IMR-90 (cell line): ENCODE data around the gene GRK2. TPM values are rescaled to one million over a fixed set of nuclear protein-coding genes. Genes with fewer than 3 reads are reported as not detected.

Source experiments
- ATAC-seq: fragments of 200-7000 bp; cut with Tn5 transposase; 2 replicates; pipeline ENCODE4 v1.9.1; 2020; ENCODE audit warnings: low read depth, mild to moderate bottlenecking, moderate library complexity
- BruUV-seq: library from RNA; stranded (reverse); fragments of 400-500 nt; replicated peaks from 2 replicates; lab custom pipeline; 2021; lab: Mats Ljungman, UMichigan
- CTCF ChIA-PET: fragments of 300-600 bp; formaldehyde crosslinking; extraction: SDS; loops from one replicate; lab custom pipeline; 2021; ENCODE audit warnings: antibody characterized with exemption; lab: Yijun Ruan, JAX
- POLR2A ChIA-PET: fragments of 300-600 bp; sonication (Branson Sonifier 250); formaldehyde crosslinking; loops from one replicate; lab custom pipeline; 2022; ENCODE audit warnings: antibody characterized with exemption; ENCODE audit not compliant: unreplicated experiment; lab: Charles Lee
- DNase-seq: peaks from one replicate; pipeline ENCODE4 v3.0.0; 2013
- H2AFZ ChIP-seq: replicated peaks from 2 replicates; pipeline ENCODE3; 2013; ENCODE audit warnings: low read length, mild to moderate bottlenecking; ENCODE audit not compliant: poor library complexity
- H2AK5ac ChIP-seq: 2 replicates; pipeline ENCODE4 v1.6.1; 2013; ENCODE audit warnings: low read depth, low read length, inconsistent platforms
- H2AK9ac ChIP-seq: replicated peaks from 2 replicates; pipeline ENCODE3; 2013; ENCODE audit warnings: mild to moderate bottlenecking, low read depth, low read length, moderate library complexity; ENCODE audit not compliant: poor library complexity
- H2BK120ac ChIP-seq: 2 replicates; pipeline ENCODE4 v1.6.1; 2013; ENCODE audit warnings: low read depth, low read length, inconsistent platforms
- H2BK15ac ChIP-seq: 3 replicates; pipeline ENCODE4 v1.6.1; 2013; ENCODE audit warnings: low read depth, low read length, inconsistent platforms
- H2BK20ac ChIP-seq: 2 replicates; pipeline ENCODE4 v1.6.1; 2013; ENCODE audit warnings: low read depth, mild to moderate bottlenecking, inconsistent platforms, low read length, moderate library complexity
- H2BK5ac ChIP-seq: 2 replicates; pipeline ENCODE4 v1.6.1; 2013; ENCODE audit warnings: mild to moderate bottlenecking, low read depth, low read length, inconsistent platforms; ENCODE audit not compliant: poor library complexity, severe bottlenecking
- H3K14ac ChIP-seq: replicated peaks from 2 replicates; pipeline ENCODE4 v1.6.1; 2013; ENCODE audit warnings: low read depth, low read length, inconsistent platforms
- H3K18ac ChIP-seq: 2 replicates; pipeline ENCODE4 v1.6.1; 2013; ENCODE audit warnings: low read depth, low read length, control low read depth
- H3K23ac ChIP-seq: 2 replicates; pipeline ENCODE4 v1.6.1; 2013; ENCODE audit warnings: low read depth, low read length, inconsistent platforms
- H3K27ac ChIP-seq: 2 replicates; pipeline ENCODE4 v1.5.1; 2013; ENCODE audit warnings: mild to moderate bottlenecking, control low read depth, low read length; ENCODE audit not compliant: insufficient read depth
- H3K27me3 ChIP-seq: 2 replicates; pipeline ENCODE4 v1.6.1; 2013; ENCODE audit warnings: low read length; ENCODE audit not compliant: control insufficient read depth, insufficient read depth
- H3K36me3 ChIP-seq: 2 replicates; pipeline ENCODE4 v1.6.1; 2013; ENCODE audit warnings: low read length, mixed read lengths; ENCODE audit not compliant: control insufficient read depth, insufficient read depth
- H3K4ac ChIP-seq: 2 replicates; pipeline ENCODE4 v1.6.1; 2013; ENCODE audit warnings: low read depth, low read length, inconsistent platforms
- H3K4me1 ChIP-seq: 2 replicates; pipeline ENCODE4 v1.6.1; 2013; ENCODE audit warnings: low read length, mixed read lengths; ENCODE audit not compliant: control insufficient read depth, insufficient read depth
- H3K4me2 ChIP-seq: 2 replicates; pipeline ENCODE4 v1.6.1; 2013; ENCODE audit warnings: low read depth, mild to moderate bottlenecking, control low read depth, low read length, moderate library complexity
- H3K4me3 ChIP-seq: 2 replicates; pipeline ENCODE4 v1.5.1; 2013; ENCODE audit warnings: low read depth, mild to moderate bottlenecking, control low read depth, low read length, moderate library complexity; ENCODE audit not compliant: insufficient read depth
- H3K56ac ChIP-seq: 2 replicates; pipeline ENCODE4 v1.6.1; 2013; ENCODE audit warnings: low read length, inconsistent platforms; ENCODE audit not compliant: insufficient read depth; ENCODE audit errors: extremely low read depth
- H3K79me1 ChIP-seq, 2 experiments: 2 replicates each; pipeline ENCODE4 v1.6.1; 2013; ENCODE audit warnings: low read length in 2 of 2, inconsistent platforms in 1 of 2, low read depth in 1 of 2
- H3K9ac ChIP-seq: 2 replicates; pipeline ENCODE4 v1.6.1; 2013; ENCODE audit warnings: low read depth, low read length, control low read depth
- H3K9me1 ChIP-seq: 2 replicates; pipeline ENCODE4 v1.6.1; 2013; ENCODE audit warnings: low read length, inconsistent platforms; ENCODE audit not compliant: insufficient read depth
- H3K9me3 ChIP-seq: 2 replicates; pipeline ENCODE4 v1.6.1; 2013; ENCODE audit warnings: low read length; ENCODE audit not compliant: control insufficient read depth, insufficient read depth
- H4K20me1 ChIP-seq: 2 replicates; pipeline ENCODE4 v1.6.1; 2013; ENCODE audit warnings: low read length, inconsistent platforms; ENCODE audit not compliant: insufficient read depth
- H4K5ac ChIP-seq: 2 replicates; pipeline ENCODE4 v1.6.1; 2013; ENCODE audit warnings: mild to moderate bottlenecking, low read depth, low read length, control low read depth
- H4K8ac ChIP-seq, 2 experiments: 2 replicates each; pipeline ENCODE4 v1.6.1; 2013; ENCODE audit warnings: low read depth in 2 of 2, low read length in 2 of 2, control low read depth in 1 of 2, inconsistent platforms in 1 of 2
- H4K91ac ChIP-seq: 2 replicates; pipeline ENCODE4 v1.6.1; 2013; ENCODE audit warnings: low read depth, low read length, inconsistent platforms; ENCODE audit not compliant: insufficient read depth
- CEBPB ChIP-seq: IDR thresholded peaks from 2 replicates; pipeline ENCODE4 v1.6.1; 2012; ENCODE audit warnings: low read depth, low read length, improper control_type of control experiment
- CHD1 ChIP-seq: IDR thresholded peaks from 2 replicates; pipeline ENCODE4 v1.6.1; 2012; ENCODE audit warnings: low read depth, low read length, improper control_type of control experiment
- CTCF ChIP-seq: conservative IDR thresholded peaks from 2 replicates; pipeline ENCODE4 v1.5.1; 2012; ENCODE audit warnings: mild to moderate bottlenecking, low read depth, low read length, improper control_type of control experiment
- ELK1 ChIP-seq: fragments of 150-350 bp; IDR thresholded peaks from 2 replicates; pipeline ENCODE4 v1.6.1; 2016; ENCODE audit warnings: low read depth, mild to moderate bottlenecking, low read length, moderate library complexity, borderline replicate concordance
- FOS ChIP-seq: fragments of 150-350 bp; IDR thresholded peaks from 2 replicates; pipeline ENCODE4 v1.6.1; 2016; ENCODE audit warnings: low read depth, low read length
- MAFK ChIP-seq: IDR thresholded peaks from 2 replicates; pipeline ENCODE4 v1.6.1; 2012; ENCODE audit warnings: low read depth, low read length, improper control_type of control experiment
- MXI1 ChIP-seq: IDR thresholded peaks from 2 replicates; pipeline ENCODE4 v1.6.1; 2012; ENCODE audit warnings: low read depth, mild to moderate bottlenecking, low read length, moderate library complexity, borderline replicate concordance
- NFE2L2 ChIP-seq: fragments of 150-350 bp; IDR thresholded peaks from 2 replicates; pipeline ENCODE4 v1.6.1; 2016; ENCODE audit warnings: low read depth, mild to moderate bottlenecking, low read length
- POLR2A ChIP-seq: IDR thresholded peaks from 2 replicates; pipeline ENCODE4 v1.6.1; 2012; ENCODE audit warnings: mild to moderate bottlenecking, low read depth, low read length
- RAD21 ChIP-seq: IDR thresholded peaks from 2 replicates; pipeline ENCODE4 v1.6.1; 2012; ENCODE audit warnings: low read length, improper control_type of control experiment
- RFX5 ChIP-seq: IDR thresholded peaks from 2 replicates; pipeline ENCODE4 v1.8.0; 2012; ENCODE audit warnings: low read depth, mild to moderate bottlenecking, low read length, moderate library complexity
- SMC3 ChIP-seq: fragments of 150-350 bp; IDR thresholded peaks from 2 replicates; pipeline ENCODE4 v1.6.1; 2016; ENCODE audit warnings: low read depth, mild to moderate bottlenecking, antibody characterized with exemption, low read length, moderate library complexity
- USF2 ChIP-seq: fragments of 150-350 bp; IDR thresholded peaks from 2 replicates; pipeline ENCODE4 v1.6.1; 2017; ENCODE audit warnings: mild to moderate bottlenecking, antibody characterized with exemption, low read length, low read depth
- WGBS, 2 experiments: methylation state at CpG; one replicate each; pipeline versions ENCODE4 v1.1.5 to v1.1.7; 2013; ENCODE audit warnings: missing lambda C conversion rate in 2 of 2; ENCODE audit not compliant: insufficient read length in 1 of 2; ENCODE audit errors: extremely low coverage in 2 of 2; 5-methylcytosine and 5-hydroxymethylcytosine counted together
- dilution Hi-C: fragments of 300-500 bp; cut with HindIII; formaldehyde crosslinking; loops from one replicate; pipeline ENCODE4 v1.14.3; 2018; ENCODE audit warnings: low sequenced_read_pairs; ENCODE audit not compliant: unreplicated experiment
- in situ Hi-C: fragments of 300-500 bp; cut with MboI; formaldehyde crosslinking; loops from 3 replicates; pipeline ENCODE4 v1.14.3; 2019; ENCODE audit warnings: low sequenced_read_pairs, inconsistent platforms, mixed read lengths
- intact Hi-C: fragments of 100-400 bp; cut with micrococcal nuclease; formaldehyde crosslinking; loops from 2 replicates; pipeline ENCODE4 v1.10.0; 2022
- polyA plus RNA-seq, 3 experiments: library from polyadenylated mRNA; depleted of rRNA; stranded (reverse); fragments of >200 nt; gene quantifications; 2 replicates each; pipeline ENCODE4 v1.2.3, GENCODE V29; 2012; ENCODE audit warnings: low replicate concordance in 1 of 3
- total RNA-seq: library from RNA; depleted of rRNA; stranded (reverse); fragments of >200 nt; gene quantifications from 2 replicates; pipeline ENCODE4 v1.2.3, GENCODE V29; 2012

Gene GRK2
- total and polyA plus RNA-seq, 2 of the 4 experiments (the other 2 are of a cell fraction) = 26.7 to 41.8 TPM

GRCh38 chr11:67264877-67265632 is 1.2 kb upstream of the GRK2 start:
- intact Hi-C loops = no loop called here

More at GRCh38 chr11:67264877-67265632, 1.2 kb upstream of the GRK2 start:
- 87% methylated on average over 4 of the region's 7 CpGs; no CpG with 5 or more reads in 1 of the 2 experiments for WGBS, 2 experiments
- Histone ChIP-seq H3K4me1 (peaks cover 28% of the 10 kb centered on the region), H2AK9ac (peak overlapping the region; percentile 44), H3K79me1 (peaks cover 10 to 44% of the 10 kb centered on the region in 2 experiments; a peak in 3 of 4 replicates), H3K23ac (no peak overlapping the region), H2BK5ac (no peak overlapping the region), H3K27me3 (no peaks in the 10 kb centered on the region), H3K9ac (no peak overlapping the region), H2AK5ac (no peak overlapping the region), H4K91ac (no peak overlapping the region), H3K9me1 (peaks cover 34% of the 10 kb centered on the region), H3K56ac (no peak overlapping the region), H3K9me3 (no peaks in the 10 kb centered on the region), H3K4me3 (no peak overlapping the region), H2BK20ac (no peak overlapping the region), H4K20me1 (peaks cover 25% of the 10 kb centered on the region), H2BK15ac (peak overlapping the region; percentile 7; the same call in 1 of the 3 replicates), H3K14ac (no peak overlapping the region), H4K5ac (no peak overlapping the region), H4K8ac (no peak overlapping the region), H3K18ac (no peak overlapping the region), H3K4ac (no peak overlapping the region), H2AFZ (no peak overlapping the region), H2BK120ac (no peak overlapping the region), H3K36me3 (peaks cover 10% of the 10 kb centered on the region; the same call in 1 of the 2 replicates), H3K4me2 (no peak overlapping the region), H3K27ac (no peak overlapping the region)
- in situ Hi-C loops (loop anchor here (5.0 kb wide), 2 partner anchors 52 to 117 kb away; no protein-coding TSS in a partner anchor), dilution Hi-C loops (no loop called here)
- CTCF ChIA-PET = interaction anchor here (0.6 kb wide), 1 partner anchor 110 kb away, joined by 4 read pairs; no protein-coding TSS in a partner anchor
- no TSS peak for BruUV-seq
- POLR2A ChIA-PET = no interaction called here
- ATAC-seq (no peak), DNase-seq (no peak)
- TF ChIP-seq MXI1 (no peak), CTCF (no peak), CHD1 (no peak), MAFK (no peak), ELK1 (no peak), USF2 (no peak), RAD21 (no peak), CEBPB (no peak), SMC3 (no peak), FOS (no peak), RFX5 (no peak), NFE2L2 (no peak), POLR2A (no peak)
